ENCODE data around the gene KRTAP10-9.

The KRTAP10-9 gene

GRCh38 chr21:44654576-44655175 lies 27.8 kb downstream of the KRTAP10-9 start, which contains the start of gene KRTAP12-4:
TSS of gene KRTAP12-4 (minus strand) at chr21:44654659. CDS start at chr21:44654614, 45 bp downstream.
- H3K9me3 ChIP-seq (ENCODE audit: control insufficient read depth, insufficient read depth, low read depth, low read length), result no peaks in the 10 kb centered on the region
- CTCF ChIA-PET, result no interaction called here

GRCh38 chr21:44656868-44657267 lies 30.0 kb downstream of the KRTAP10-9 start:
- ChIA-PET CTCF (no interaction called here), POLR2A (no interaction called here)
- Histone ChIP-seq H3K9me3 (ENCODE audit: control insufficient read depth, insufficient read depth, low read depth, low read length) (no peaks in the 10 kb centered on the region), H3K4me1 (ENCODE audit: control insufficient read depth, insufficient read depth, low read length) (no peaks in the 10 kb centered on the region), H3K27ac (ENCODE audit: extremely low read depth, low read depth, low read length) (no peak overlapping the region), H3K36me3 (ENCODE audit: control insufficient read depth in 2 of 2, insufficient read depth in 1 of 2, low read length in 2 of 2) (no peaks in the 10 kb centered on the region), H3K4me3 (ENCODE audit: low read depth, low read length) (no peak overlapping the region)
- TF ChIP-seq, protein P1, sequence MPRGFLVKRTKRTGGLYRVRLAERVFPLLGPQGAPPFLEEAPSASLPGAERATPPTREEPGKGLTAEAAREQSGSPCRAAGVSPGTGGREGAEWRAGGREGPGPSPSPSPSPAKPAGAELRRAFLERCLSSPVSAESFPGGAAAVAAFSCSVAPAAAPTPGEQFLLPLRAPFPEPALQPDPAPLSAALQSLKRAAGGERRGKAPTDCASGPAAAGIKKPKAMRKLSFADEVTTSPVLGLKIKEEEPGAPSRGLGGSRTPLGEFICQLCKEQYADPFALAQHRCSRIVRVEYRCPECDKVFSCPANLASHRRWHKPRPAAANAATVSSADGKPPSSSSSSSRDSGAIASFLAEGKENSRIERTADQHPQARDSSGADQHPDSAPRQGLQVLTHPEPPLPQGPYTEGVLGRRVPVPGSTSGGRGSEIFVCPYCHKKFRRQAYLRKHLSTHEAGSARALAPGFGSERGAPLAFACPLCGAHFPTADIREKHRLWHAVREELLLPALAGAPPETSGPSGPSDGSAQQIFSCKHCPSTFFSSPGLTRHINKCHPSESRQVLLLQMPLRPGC (tag by site-specific recombination; IDR thresholded peaks at IDR 0.05), result no peak
- no peak for TF ChIP-seq SCRT2 (tag by site-specific recombination; IDR thresholded peaks at IDR 0.05)
- TF ChIP-seq BCL11B (tag by site-specific recombination; IDR thresholded peaks at IDR 0.05; ENCODE audit: low read depth), result no peak
- TF ChIP-seq YY2 (tag by site-specific recombination; IDR thresholded peaks at IDR 0.05), result no peak
- TF ChIP-seq, protein P2, sequence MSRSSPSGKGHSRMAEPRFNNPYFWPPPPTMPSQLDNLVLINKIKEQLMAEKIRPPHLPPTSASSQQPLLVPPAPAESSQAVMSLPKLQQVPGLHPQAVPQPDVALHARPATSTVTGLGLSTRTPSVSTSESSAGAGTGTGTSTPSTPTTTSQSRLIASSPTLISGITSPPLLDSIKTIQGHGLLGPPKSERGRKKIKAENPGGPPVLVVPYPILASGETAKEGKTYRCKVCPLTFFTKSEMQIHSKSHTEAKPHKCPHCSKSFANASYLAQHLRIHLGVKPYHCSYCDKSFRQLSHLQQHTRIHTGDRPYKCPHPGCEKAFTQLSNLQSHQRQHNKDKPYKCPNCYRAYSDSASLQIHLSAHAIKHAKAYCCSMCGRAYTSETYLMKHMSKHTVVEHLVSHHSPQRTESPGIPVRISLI (tag by site-specific recombination; IDR thresholded peaks at IDR 0.05), result no peak
- no peak for TF ChIP-seq ZNF707 (tag by site-specific recombination; IDR thresholded peaks at IDR 0.05)
- TF ChIP-seq HOXD13 (CRISPR knock-in tag; IDR thresholded peaks at IDR 0.05; ENCODE audit: borderline replicate concordance), result no peak
- TF ChIP-seq ZNF843 (tag by site-specific recombination; IDR thresholded peaks at IDR 0.05), result no peak
- TF ChIP-seq BCL11A (tag by site-specific recombination; IDR thresholded peaks at IDR 0.05; ENCODE audit: low read depth), result no peak
- no peak for TF ChIP-seq ZNF155 (tag by site-specific recombination; IDR thresholded peaks at IDR 0.05)
- TF ChIP-seq ZNF704 (tag by site-specific recombination; IDR thresholded peaks at IDR 0.05), result no peak
- TF ChIP-seq ZNF140 (tag by site-specific recombination; IDR thresholded peaks at IDR 0.05), result no peak
- no peak for TF ChIP-seq ZNF677 (tag by site-specific recombination; IDR thresholded peaks at IDR 0.05)
- TF ChIP-seq ZNF221 (tag by site-specific recombination; IDR thresholded peaks at IDR 0.05; ENCODE audit: borderline replicate concordance), result no peak
- no peak for TF ChIP-seq ZNF174 (tag by site-specific recombination; IDR thresholded peaks at IDR 0.05)
- TF ChIP-seq ZNF19 (tag by site-specific recombination; IDR thresholded peaks at IDR 0.05; ENCODE audit: low read depth), result no peak
- TF ChIP-seq ZNF292 (tag by site-specific recombination; IDR thresholded peaks at IDR 0.05; ENCODE audit: borderline replicate concordance, low read depth), result no peak

More at GRCh38 chr21:44654576-44655175, 27.8 kb downstream of the KRTAP10-9 start, which contains the start of gene KRTAP12-4:
- TF ChIP-seq ZNF121 (tag by site-specific recombination; IDR thresholded peaks at IDR 0.05), result no peak
- POLR2A ChIA-PET, result no interaction called here
- H3K36me3 ChIP-seq (ENCODE audit: control insufficient read depth in 2 of 2, insufficient read depth in 1 of 2, low read length in 2 of 2), result no peaks in the 10 kb centered on the region
- no peak within 1 kb of the TSS for H3K4me3 ChIP-seq (ENCODE audit: low read depth, low read length)
- H3K4me1 ChIP-seq (ENCODE audit: control insufficient read depth, insufficient read depth, low read length), result no peaks in the 10 kb centered on the region
- no peak within 1 kb of the TSS for H3K27ac ChIP-seq (ENCODE audit: extremely low read depth, low read depth, low read length)

All from HEK293 (cell line).